K562 (cell line): ENCODE measurements around the gene CCDC183. TPM values are rescaled to one million over a fixed set of nuclear protein-coding genes. Genes with fewer than 3 reads are reported as not detected.

Experiments used
- ATAC-seq: fragments of 200-7000 bp; cut with Tn5 transposase; 3 replicates; pipeline ENCODE4 v1.9.1; 2020; ENCODE audit warnings: moderate library complexity
- Bru-seq: library from RNA; stranded (reverse); fragments of 400-500 nt; gene quantifications from one replicate; lab custom pipeline; 2021; lab: Mats Ljungman, UMichigan
- BruChase-seq, 2 experiments: library from RNA; stranded (reverse); fragments of 400-500 nt; gene quantifications; one replicate each; lab custom pipeline; 2021; lab: Mats Ljungman, UMichigan
- BruUV-seq: library from RNA; stranded (reverse); fragments of 400-500 nt; replicated peaks from 2 replicates; lab custom pipeline; 2021; lab: Mats Ljungman, UMichigan
- CTCF ChIA-PET: fragments of 300-600 bp; formaldehyde crosslinking; extraction: SDS; loops from one replicate; lab custom pipeline; 2021; ENCODE audit warnings: low intra/inter-chr PET ratio; lab: Yijun Ruan, JAX
- POLR2A ChIA-PET: fragments of 300-600, 350-650 bp; sonication (Branson Sonifier 250); formaldehyde crosslinking; extraction: SDS; loops from one replicate; lab custom pipeline; 2021; ENCODE audit warnings: antibody characterized with exemption, inconsistent platforms; lab: Yijun Ruan, JAX
- DNase-seq, 4 experiments: peaks; one replicate each; pipeline versions ENCODE4 v3.0.0 to v3.0.0-alpha.2; 2011 to 2018; ENCODE audit warnings: low spot score in 3 of 4, mixed read lengths in 3 of 4; ENCODE audit errors: extremely low read depth in 1 of 4
- FAIRE-seq: peaks from 2 replicates; lab custom pipeline; 2011; peaks lifted over from hg19 to GRCh38; lab: Jason Lieb, UNC
- H2AFZ ChIP-seq: 2 replicates; pipeline ENCODE4 v1.6.0; 2011; ENCODE audit warnings: low read depth, low read length, control low read depth, inconsistent platforms
- H3K27ac ChIP-seq: fragments of 200-600 bp; 3 replicates; pipeline ENCODE4 v1.8.0; 2011; ENCODE audit warnings: low read depth, mild to moderate bottlenecking, control low read depth, inconsistent platforms, low read length, moderate library complexity, mixed read lengths; ENCODE audit errors: extremely low read depth
- H3K27me3 ChIP-seq, 2 experiments: fragments of 300-600 bp in 1 of 2; 2 replicates in 1 of 2; 3 replicates in 1 of 2; pipeline versions ENCODE4 v1.6.0 to v1.8.0; 2011; ENCODE audit warnings: inconsistent platforms in 2 of 2, low read length in 2 of 2, mild to moderate bottlenecking in 1 of 2, mixed read lengths in 1 of 2, moderate library complexity in 1 of 2; ENCODE audit not compliant: control insufficient read depth in 2 of 2, insufficient read depth in 2 of 2
- H3K36me3 ChIP-seq: fragments of 300-600 bp; 3 replicates; pipeline ENCODE4 v1.8.0; 2011; ENCODE audit warnings: mild to moderate bottlenecking, low read length, inconsistent platforms; ENCODE audit not compliant: control insufficient read depth, insufficient read depth
- H3K4me1 ChIP-seq, 2 experiments: fragments of 200-600 bp in 1 of 2; replicated peaks in 1 of 2; 2 replicates in 1 of 2; 3 replicates in 1 of 2; pipeline versions ENCODE4 v1.5.1 to v1.8.0; 2011; ENCODE audit warnings: inconsistent platforms in 2 of 2, low read length in 2 of 2, mild to moderate bottlenecking in 1 of 2, mixed read lengths in 1 of 2, moderate library complexity in 1 of 2; ENCODE audit not compliant: control insufficient read depth in 2 of 2, insufficient read depth in 2 of 2
- H3K4me2 ChIP-seq: 2 replicates; pipeline ENCODE4 v1.6.1; 2011; ENCODE audit warnings: low read length, control low read depth, inconsistent platforms, mixed read lengths; ENCODE audit not compliant: insufficient read depth
- H3K4me3 ChIP-seq: fragments of 200-600 bp; sonication (generic), shearing (Covaris generic); 2 replicates; pipeline ENCODE4 v1.5.1; 2016; ENCODE audit warnings: control low read depth, inconsistent platforms
- H3K79me2 ChIP-seq: fragments of 200-600 bp; 3 replicates; pipeline ENCODE4 v1.8.0; 2011; ENCODE audit warnings: low read length, inconsistent platforms; ENCODE audit not compliant: control insufficient read depth, insufficient read depth
- H3K9ac ChIP-seq, 2 experiments: 2 replicates each; pipeline versions ENCODE4 v1.6.0 to v1.6.1; 2011; ENCODE audit warnings: low read depth in 2 of 2, low read length in 2 of 2, control low read depth in 1 of 2, inconsistent platforms in 1 of 2, mild to moderate bottlenecking in 1 of 2, mixed read lengths in 1 of 2; ENCODE audit not compliant: insufficient read depth in 1 of 2
- H3K9me1 ChIP-seq: one replicate; pipeline ENCODE4 v1.6.0; 2011; ENCODE audit warnings: inconsistent platforms, mild to moderate bottlenecking, low read length, moderate library complexity; ENCODE audit not compliant: control insufficient read depth, insufficient read depth
- H3K9me3 ChIP-seq: replicated peaks from 2 replicates; pipeline ENCODE4 v1.5.1; 2011; ENCODE audit warnings: low read depth, low read length, inconsistent platforms; ENCODE audit not compliant: control insufficient read depth, insufficient read depth
- H4K20me1 ChIP-seq: replicated peaks from 2 replicates; pipeline ENCODE4 v1.6.1; 2011; ENCODE audit warnings: low read length, inconsistent platforms, mixed read lengths; ENCODE audit not compliant: control insufficient read depth, insufficient read depth
- ATF4 ChIP-seq: fragments of 450-650 bp; formaldehyde crosslinking; IDR thresholded peaks from 2 replicates; pipeline ENCODE4 v1.4.0; 2022; ENCODE audit warnings: mild to moderate bottlenecking, moderate library complexity
- CBFA2T2 ChIP-seq: fragments of 450-650 bp; conservative IDR thresholded peaks from 2 replicates; pipeline ENCODE4 v1.6.1; 2017; ENCODE audit warnings: mild to moderate bottlenecking
- FIP1L1 ChIP-seq: fragments of 200-400 bp; formaldehyde crosslinking; IDR thresholded peaks from 2 replicates; pipeline ENCODE4 v1.6.1; 2018; ENCODE audit warnings: mild to moderate bottlenecking, low read depth, low read length; ENCODE audit not compliant: poor library complexity, severe bottlenecking
- HDAC2 ChIP-seq: fragments of 450-650 bp; IDR thresholded peaks from 2 replicates; pipeline ENCODE4 v1.6.1; 2016; ENCODE audit warnings: mild to moderate bottlenecking
- KLF10 ChIP-seq: fragments of 250-450 bp; sonication (Bioruptor Pico); IDR thresholded peaks from 2 replicates; pipeline ENCODE4 v1.6.1; 2021; ENCODE audit warnings: matching md5 sums
- KLF6 ChIP-seq: fragments of 250-450 bp; sonication (Bioruptor Pico); IDR thresholded peaks from 2 replicates; pipeline ENCODE4 v1.4.0; 2020; ENCODE audit warnings: mild to moderate bottlenecking, moderate library complexity, borderline replicate concordance
- RAD51 ChIP-seq: fragments of 450-650 bp; IDR thresholded peaks from 2 replicates; pipeline ENCODE4 v1.7.1; 2016; ENCODE audit warnings: low read depth, mild to moderate bottlenecking, borderline replicate concordance
- TCF7 ChIP-seq: sonication (generic); IDR thresholded peaks from 2 replicates; pipeline ENCODE4 v1.6.1; 2016; ENCODE audit warnings: antibody characterized with exemption, borderline replicate concordance
- U2AF2 ChIP-seq: fragments of 200-400 bp; formaldehyde crosslinking; optimal IDR thresholded peaks from 2 replicates; pipeline ENCODE3; 2017; ENCODE audit warnings: low read depth, mild to moderate bottlenecking, low read length
- ZNF507 ChIP-seq: conservative IDR thresholded peaks from 2 replicates; pipeline ENCODE4 v1.6.1; 2017; ENCODE audit warnings: missing genetic modification characterization, missing compliant biosample characterization
- ZNF592 ChIP-seq: fragments of 450-650 bp; IDR thresholded peaks from 2 replicates; pipeline ENCODE4 v1.6.1; 2017; ENCODE audit warnings: antibody characterized with exemption, mild to moderate bottlenecking
- WGBS: fragments of 100-300 bp; shearing (Covaris generic); methylation state at CpG from one replicate; pipeline ENCODE4 v1.1.6; 2016; ENCODE audit warnings: low coverage, mixed read lengths; ENCODE audit not compliant: insufficient coverage; ENCODE audit errors: missing lambda C conversion rate; 5-methylcytosine and 5-hydroxymethylcytosine counted together
- in situ Hi-C: fragments of 300-500 bp; cut with MboI; formaldehyde crosslinking; loops from 4 replicates; pipeline ENCODE4 v1.15.0; 2018; ENCODE audit warnings: inconsistent platforms, mixed read lengths
- intact Hi-C: fragments of 100-400 bp; cut with micrococcal nuclease; formaldehyde crosslinking; loops from 2 replicates; pipeline ENCODE4 v1.14.2; 2022
- long read RNA-seq, 3 experiments: library from polyadenylated mRNA in 2 of 3; library from RNA in 1 of 3; unstranded in 2 of 3; stranded (forward) in 1 of 3; transcript quantifications; one replicate each; pipeline ENCODE4 v2.0.0, GENCODE V29; 2019 to 2022
- polyA minus RNA-seq, 3 experiments: library from RNA; depleted of rRNA, polyadenylated mRNA; stranded (reverse); fragments of >200 nt; gene quantifications; 2 replicates each; pipeline ENCODE4 v1.2.3, GENCODE V29; 2011
- polyA plus RNA-seq, 8 experiments: library from polyadenylated mRNA; depleted of rRNA in 4 of 8; stranded (reverse) in 5 of 8; unstranded in 3 of 8; fragments of >200 nt; fragmentation: Nextera tagmentation in 2 of 8; fragmentation: Illumina TruSeq in 1 of 8; extraction: Ambion mirVana in 2 of 8; extraction: Trizol in 1 of 8; gene quantifications; 2 replicates each; pipeline versions ENCODE4 v1.2.1 to v1.2.3, GENCODE V29; 2011 to 2014; ENCODE audit warnings: inconsistent platforms in 1 of 8, missing spikeins in 1 of 8
- total RNA-seq, 7 experiments: library from RNA; depleted of rRNA in 6 of 7; stranded (reverse); fragments of >200 nt in 6 of 7; fragmentation: Illumina TruSeq in 2 of 7; extraction: Trizol in 2 of 7; gene quantifications; 2 replicates each; pipeline versions ENCODE4 v1.2.1 to v1.2.3, GENCODE V29; 2011 to 2021; ENCODE audit warnings: low replicate concordance in 1 of 7

The CCDC183 gene
- 2.0 and 6.7 TPM in 2 replicates for total RNA-seq (2011; cell fraction: chromatin; rRNA removed; ENCODE audit: low replicate concordance)
- total RNA-seq (2011; cell fraction: nucleolus; rRNA removed): 1.2 and 2.7 TPM in 2 replicates
- total RNA-seq (2011; cell fraction: nucleoplasm; rRNA removed): 1.7 and 3.0 TPM in 2 replicates
- total RNA-seq (2014; rRNA removed) (0.12 TPM in 1 of 2 replicates, not detected in the other), total RNA-seq (2014; rRNA removed; fragmentation: Illumina TruSeq; extraction: Trizol) (not detected in 2 replicates), total RNA-seq (2015; rRNA removed; fragmentation: Illumina TruSeq; extraction: Trizol) (0.19 and 0.22 TPM in 2 replicates), total RNA-seq (2021) (0.29 and 0.54 TPM in 2 replicates), polyA plus RNA-seq (2011; rRNA removed) (0.60 and 0.65 TPM in 2 replicates), polyA plus RNA-seq (2014; fragmentation: Illumina TruSeq; extraction: Trizol) (0.12 and 0.33 TPM in 2 replicates), polyA plus RNA-seq (2014; fragmentation: Nextera tagmentation; extraction: Ambion mirVana) (not detected), polyA plus RNA-seq (2014; rRNA removed) (0.21 and 1.7 TPM in 2 replicates), polyA minus RNA-seq (2011; rRNA and poly(A)+ RNA removed) (not detected in 2 replicates), Bru-seq, nascent RNA (percentile 47 among the genes with signal in this experiment), BruChase-seq, experiment 1, labeled RNA remaining after a 2-hour chase (percentile 44 among the genes with signal in this experiment), BruChase-seq, experiment 2, labeled RNA remaining after a 6-hour chase (percentile 53 among the genes with signal in this experiment)
- 0.27 and 0.30 TPM in 2 replicates for polyA plus RNA-seq (2011; cell fraction: cytosol; rRNA removed)
- 8.9 and 13.6 TPM in 2 replicates for polyA plus RNA-seq (2011; cell fraction: nucleus; rRNA removed)
- polyA plus RNA-seq (2012): 0.96 and 3.6 TPM in 2 replicates
- polyA minus RNA-seq (2011; cell fraction: cytosol; rRNA and poly(A)+ RNA removed): not detected in 2 replicates
- 1.1 and 1.6 TPM in 2 replicates for polyA minus RNA-seq (2011; cell fraction: nucleus; rRNA and poly(A)+ RNA removed)
- long read RNA-seq, experiment 1, partial matches to known transcripts: 0 of 1 reads
- long read RNA-seq, experiment 1, other reads (novel, unspliced or antisense): 1 of 1 reads
- long read RNA-seq, experiment 2: 0 reads
- long read RNA-seq, experiment 3: 0 reads

- peak within 1 kb of the TSS in 1 of 2 experiments; percentile 81; a peak in 2 of 4 replicates for H3K9ac ChIP-seq
- peak within 1 kb of the TSS; percentile 36; the same call in 1 of the 3 replicates for H3K27ac ChIP-seq
- in situ Hi-C loops: loop anchor here (25.0 kb wide), 1 partner anchor 441 kb away; the partner anchor contains the start of genes CYSRT1, RNF224, SLC34A3 and TUBB4B
- peaks cover 4% of the 10 kb centered on the region for H3K9me1 ChIP-seq
- peaks cover 5% of the 10 kb centered on the region; the same call in 1 of the 2 replicates for H4K20me1 ChIP-seq
- intact Hi-C loops: no loop called here
- ATAC-seq (no peak), DNase-seq (no peak), FAIRE-seq (no peak)
- H3K27me3 ChIP-seq: no peaks in the 10 kb centered on the region
- H3K4me1 ChIP-seq: peaks cover 54 to 78% of the 10 kb centered on the region in 2 experiments; a peak in 4 of 5 replicates
- no TSS peak for BruUV-seq
- peaks cover 17% of the 10 kb centered on the region for H3K79me2 ChIP-seq
- H3K36me3 ChIP-seq: peaks cover 18% of the 10 kb centered on the region; the same call in 1 of the 3 replicates
- ChIA-PET CTCF (interaction anchor here (0.6 kb wide), 1 partner anchor 24 kb away, joined by 3 read pairs; no protein-coding TSS in a partner anchor), POLR2A (interaction anchor here (0.6 kb wide), 1 partner anchor 61 kb away, joined by 3 read pairs; no protein-coding TSS in a partner anchor)
- no peaks in the 10 kb centered on the region for H3K9me3 ChIP-seq
- peak within 1 kb of the TSS; percentile 50; the same call in 1 of the 2 replicates for H3K4me2 ChIP-seq
- 47% methylated on average over 5 of the region's 5 CpGs for WGBS
- no peak within 1 kb of the TSS for H2AFZ ChIP-seq
- no peak within 1 kb of the TSS for H3K4me3 ChIP-seq
- TF ChIP-seq ZNF592 (peak; percentile 82), FIP1L1 (no peak), CBFA2T2 (no peak), ZNF507 (no peak), U2AF2 (no peak), RAD51 (no peak), KLF6 (CRISPR knock-in tag) (peak; percentile 33; the same call in 1 of the 2 replicates), KLF10 (CRISPR knock-in tag) (0 out of 2 replicates have a peak, but pooled peaks have one; percentile 13), TCF7 (no peak), ATF4 (CRISPR knock-in tag) (0 out of 2 replicates have a peak, but pooled peaks have one; percentile 19), HDAC2 (no peak)
Observed at GRCh38 chr9:136796238-136796774, at the start of gene CCDC183. CCDC183 (plus strand) TSS chr9:136796338; CDS start chr9:136796398, 60 bp downstream.
